PC-3 (cell line): ENCODE measurements around the gene ZNF544. TPM values are rescaled to one million over a fixed set of nuclear protein-coding genes. Genes with fewer than 3 reads are reported as not detected.

ENCODE experiments used
- ATAC-seq: fragments of 200-7000 bp; cut with Tn5 transposase; 2 replicates; pipeline ENCODE4 v1.9.1; 2020; ENCODE audit warnings: mild to moderate bottlenecking, moderate library complexity
- Bru-seq: library from RNA; stranded (reverse); fragments of 400-500 nt; gene quantifications from one replicate; lab custom pipeline; 2021; lab: Mats Ljungman, UMichigan
- BruChase-seq, 2 experiments: library from RNA; stranded (reverse); fragments of 400-500 nt; gene quantifications; one replicate each; lab custom pipeline; 2021; lab: Mats Ljungman, UMichigan
- BruUV-seq: library from RNA; stranded (reverse); fragments of 400-500 nt; replicated peaks from 2 replicates; lab custom pipeline; 2021; lab: Mats Ljungman, UMichigan
- CTCF ChIA-PET: fragments of 300-600 bp; sonication (Branson Sonifier 250); formaldehyde crosslinking; loops from one replicate; lab custom pipeline; 2022; ENCODE audit warnings: antibody characterized with exemption; lab: Charles Lee
- POLR2A ChIA-PET: fragments of 300-600 bp; sonication (Branson Sonifier 250); formaldehyde crosslinking; loops from one replicate; lab custom pipeline; 2022; ENCODE audit warnings: antibody characterized with exemption; ENCODE audit not compliant: unreplicated experiment; lab: Charles Lee
- DNase-seq: peaks from one replicate; pipeline ENCODE4 v3.0.0-alpha.2; 2015
- H2AFZ ChIP-seq: fragments of 300-600 bp; sonication (generic); 2 replicates; pipeline ENCODE4 v1.6.0; 2016; ENCODE audit warnings: antibody characterized with exemption, low read length
- H3F3A ChIP-seq: fragments of 300-600 bp; sonication (generic); one replicate; pipeline ENCODE4 v1.6.0; 2017; ENCODE audit warnings: antibody characterized with exemption, low read length, control low read depth, mild to moderate bottlenecking; ENCODE audit not compliant: unreplicated experiment
- H3K27ac ChIP-seq: fragments of 300-600 bp; sonication (generic); 2 replicates; pipeline ENCODE4 v1.5.1; 2016; ENCODE audit warnings: mild to moderate bottlenecking, low read length
- H3K27me3 ChIP-seq: fragments of 300-600 bp; sonication (generic); 2 replicates; pipeline ENCODE4 v1.6.1; 2016; ENCODE audit warnings: low read length, mixed read lengths
- H3K36me3 ChIP-seq: fragments of 300-600 bp; sonication (generic); 2 replicates; pipeline ENCODE4 v1.6.1; 2016; ENCODE audit warnings: low read depth, mixed run types, low read length, mixed read lengths
- H3K4me1 ChIP-seq: fragments of 300-600 bp; sonication (generic); 2 replicates; pipeline ENCODE4 v1.5.1; 2016; ENCODE audit warnings: low read length; ENCODE audit not compliant: insufficient read depth
- H3K4me2 ChIP-seq: fragments of 300-600 bp; sonication (generic); 2 replicates; pipeline ENCODE4 v1.6.0; 2016; ENCODE audit warnings: low read length
- H3K4me3 ChIP-seq: fragments of 300-600 bp; sonication (generic); 2 replicates; pipeline ENCODE4 v1.5.1; 2016; ENCODE audit warnings: mild to moderate bottlenecking, low read length, mixed read lengths
- H3K79me2 ChIP-seq: fragments of 300-600 bp; sonication (generic); 2 replicates; pipeline ENCODE4 v1.6.1; 2017; ENCODE audit warnings: low read length, mixed read lengths
- H3K9ac ChIP-seq: fragments of 300-600 bp; sonication (generic); 2 replicates; pipeline ENCODE4 v1.6.0; 2016; ENCODE audit warnings: mild to moderate bottlenecking, low read length
- H3K9me2 ChIP-seq: fragments of 300-600 bp; sonication (generic); replicated peaks from 2 replicates; pipeline ENCODE4 v1.6.1; 2016; ENCODE audit warnings: mixed run types, low read length, mixed read lengths
- H3K9me3 ChIP-seq: fragments of 300-600 bp; sonication (generic); 2 replicates; pipeline ENCODE4 v1.6.1; 2016; ENCODE audit warnings: low read length, mixed read lengths
- H4K20me1 ChIP-seq: fragments of 300-600 bp; sonication (generic); 2 replicates; pipeline ENCODE4 v1.6.1; 2016; ENCODE audit warnings: low read length, mixed read lengths
- EZH2 ChIP-seq: fragments of 300-600 bp; sonication (generic); IDR thresholded peaks from one replicate; pipeline ENCODE4 v1.6.1; 2017; ENCODE audit warnings: antibody characterized with exemption, mild to moderate bottlenecking, low read length; ENCODE audit not compliant: unreplicated experiment
- EZH2phosphoT487 ChIP-seq: fragments of 300-600 bp; sonication (generic); IDR thresholded peaks from 2 replicates; pipeline ENCODE4 v1.6.1; 2018; ENCODE audit warnings: mild to moderate bottlenecking, antibody characterized with exemption, low read length, borderline replicate concordance
- intact Hi-C: fragments of 100-400 bp; cut with micrococcal nuclease; formaldehyde crosslinking; loops from 2 replicates; pipeline ENCODE4 v1.9.0; 2023
- long read RNA-seq: library from polyadenylated mRNA; unstranded; transcript quantifications from one replicate; pipeline ENCODE4 v2.0.0, GENCODE V29; 2021; ENCODE audit not compliant: unreplicated experiment
- total RNA-seq: library from RNA; depleted of rRNA; stranded (reverse); fragments of >200 nt; gene quantifications from 2 replicates; pipeline ENCODE4 v1.2.3, GENCODE V29; 2014; rRNA removed
- TF ChIP-seq, protein P1 (sequence below): fragments of 300-600 bp; sonication (generic); conservative IDR thresholded peaks from 2 replicates; pipeline ENCODE4 v1.5.1; 2017; ENCODE audit warnings: antibody characterized with exemption, low read depth, mild to moderate bottlenecking, low read length

Gene ZNF544
- 73.7 and 115 TPM in 2 replicates for total RNA-seq
- Bru-seq, nascent RNA, result percentile 89 among the genes with signal in this experiment
- BruChase-seq, experiment 1, labeled RNA remaining after a 6-hour chase, result percentile 93 among the genes with signal in this experiment
- percentile 96 among the genes with signal in this experiment for BruChase-seq, experiment 2, labeled RNA remaining after a 2-hour chase
- long read RNA-seq, transcript ZNF544-213 (7 exons, 3,587 nt), result major isoform, 10 of 56 reads
- long read RNA-seq, partial matches to known transcripts, result 11 of 56 reads
- long read RNA-seq, other reads (novel, unspliced or antisense), result 32 of 56 reads

DNA sequence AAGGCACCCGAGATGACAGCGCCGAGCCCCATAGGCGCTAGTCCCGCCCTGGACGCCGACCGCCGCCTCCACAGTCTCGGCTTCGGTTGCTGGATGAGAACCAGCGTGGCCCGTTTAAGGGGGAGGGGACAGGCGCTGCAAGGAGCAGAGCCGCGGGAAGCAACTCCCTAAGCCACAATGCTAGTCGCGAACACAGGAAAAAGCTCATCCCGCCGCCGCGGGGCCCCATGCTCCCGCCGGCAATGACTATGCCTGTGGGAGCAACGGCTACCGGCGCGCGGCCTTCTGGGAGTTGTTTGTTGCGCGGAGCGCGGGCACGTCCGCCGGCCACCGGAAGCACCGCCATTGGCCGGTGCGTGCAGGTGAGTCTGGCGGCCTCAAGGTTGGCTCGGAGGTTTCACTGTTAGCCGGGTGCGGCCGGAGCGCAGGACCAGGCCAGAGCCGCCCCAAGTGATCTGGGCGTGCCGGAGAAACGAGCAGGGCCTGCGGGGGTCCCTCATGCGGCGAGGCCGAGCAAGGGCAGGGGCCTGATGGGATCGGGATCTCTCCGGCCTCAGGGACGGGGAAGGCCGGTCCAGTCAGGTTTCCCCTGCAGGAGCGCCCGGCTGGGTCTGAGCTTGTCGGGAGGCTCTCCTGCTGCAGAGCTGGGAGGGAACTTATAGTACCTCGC, at the start of gene ZNF544:
Gene ZNF544 (plus strand): TSS at position 330 of the 670 bp plus-strand sequence. CDS start 15,110 bp downstream, outside the sequence.
- Histone ChIP-seq H3F3A (no peaks in the 10 kb centered on the region), H3K9me3 (peaks cover 20% of the 10 kb centered on the region; the same call in 1 of the 2 replicates), H3K9ac (peak within 1 kb of the TSS; percentile 92), H3K4me1 (peaks cover 14% of the 10 kb centered on the region), H3K27ac (peak within 1 kb of the TSS; percentile 69), H3K36me3 (peaks cover 41% of the 10 kb centered on the region), H3K9me2 (no peaks in the 10 kb centered on the region), H3K4me3 (peak within 1 kb of the TSS; percentile 72), H3K79me2 (peaks cover 33% of the 10 kb centered on the region), H2AFZ (peak within 1 kb of the TSS; percentile 94), H3K4me2 (peak within 1 kb of the TSS; percentile 89), H3K27me3 (no peaks in the 10 kb centered on the region), H4K20me1 (no peaks in the 10 kb centered on the region)
- TF ChIP-seq EZH2 (no peak), EZH2phosphoT487 (no peak)
- TF ChIP-seq, protein P1, sequence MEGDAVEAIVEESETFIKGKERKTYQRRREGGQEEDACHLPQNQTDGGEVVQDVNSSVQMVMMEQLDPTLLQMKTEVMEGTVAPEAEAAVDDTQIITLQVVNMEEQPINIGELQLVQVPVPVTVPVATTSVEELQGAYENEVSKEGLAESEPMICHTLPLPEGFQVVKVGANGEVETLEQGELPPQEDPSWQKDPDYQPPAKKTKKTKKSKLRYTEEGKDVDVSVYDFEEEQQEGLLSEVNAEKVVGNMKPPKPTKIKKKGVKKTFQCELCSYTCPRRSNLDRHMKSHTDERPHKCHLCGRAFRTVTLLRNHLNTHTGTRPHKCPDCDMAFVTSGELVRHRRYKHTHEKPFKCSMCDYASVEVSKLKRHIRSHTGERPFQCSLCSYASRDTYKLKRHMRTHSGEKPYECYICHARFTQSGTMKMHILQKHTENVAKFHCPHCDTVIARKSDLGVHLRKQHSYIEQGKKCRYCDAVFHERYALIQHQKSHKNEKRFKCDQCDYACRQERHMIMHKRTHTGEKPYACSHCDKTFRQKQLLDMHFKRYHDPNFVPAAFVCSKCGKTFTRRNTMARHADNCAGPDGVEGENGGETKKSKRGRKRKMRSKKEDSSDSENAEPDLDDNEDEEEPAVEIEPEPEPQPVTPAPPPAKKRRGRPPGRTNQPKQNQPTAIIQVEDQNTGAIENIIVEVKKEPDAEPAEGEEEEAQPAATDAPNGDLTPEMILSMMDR, result no peak
- BruUV-seq, result no TSS peak
- DNase-seq, result peak; percentile 80
- CTCF ChIA-PET, result interaction anchor here (0.5 to 0.8 kb wide), 3 partner anchors 47 to 312 kb away, joined by 3 to 11 read pairs (median 3); partner anchors contain the start of gene ZNF417
- intact Hi-C loops, result no loop called here
- peak; percentile 92 for ATAC-seq
- POLR2A ChIA-PET, result interaction anchor here (1.0 kb wide), 1 partner anchor 134 kb away, joined by 5 read pairs; the partner anchor contains the start of gene ZNF497

DNA sequence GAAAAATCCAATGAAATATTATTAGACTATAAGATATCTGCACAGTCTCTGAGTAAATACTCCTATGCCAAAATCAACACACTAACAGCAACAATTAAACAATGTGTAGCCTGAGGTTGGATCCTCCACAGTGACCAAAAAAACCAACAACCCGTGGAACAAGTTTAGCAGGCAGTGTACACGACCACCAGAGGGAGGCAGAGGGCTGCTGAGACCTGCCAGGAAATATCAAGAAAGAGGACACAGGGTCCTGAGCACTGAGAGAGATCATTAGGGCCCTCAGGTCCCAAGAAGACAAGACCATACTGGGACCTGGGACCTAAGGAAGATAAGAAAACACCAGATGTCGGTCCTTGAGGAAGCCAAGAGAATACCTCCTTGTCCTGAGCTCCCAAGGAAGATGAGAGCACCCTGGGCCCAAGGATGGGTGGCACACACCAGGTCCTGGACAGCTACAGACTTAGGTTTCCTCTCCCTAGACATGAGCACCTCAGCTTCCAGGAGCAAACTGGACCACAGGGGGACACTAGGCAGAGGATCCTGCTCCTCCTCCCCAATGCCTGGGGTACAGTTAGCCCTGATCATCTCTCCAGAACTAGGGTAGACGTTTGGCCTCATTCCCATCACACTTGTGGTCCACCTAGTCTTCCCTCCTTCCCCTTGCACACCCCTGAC, 46.7 kb upstream of the ZNF544 start:
- DNase-seq (peak; percentile 60), ATAC-seq (no peak)
- CTCF ChIA-PET, result no interaction called here
- Histone ChIP-seq H3K4me1 (no peaks in the 10 kb centered on the region; the same call in 1 of the 2 replicates), H3K27ac (no peak overlapping the region), H2AFZ (0 out of 2 replicates have a peak overlapping the region, but pooled peaks have one; percentile 45), H3K9me3 (peaks cover 59% of the 10 kb centered on the region), H3F3A (no peaks in the 10 kb centered on the region), H3K4me3 (peak overlapping the region; percentile 76), H3K4me2 (0 out of 2 replicates have a peak overlapping the region, but pooled peaks have one; percentile 26), H3K27me3 (no peaks in the 10 kb centered on the region), H4K20me1 (no peaks in the 10 kb centered on the region), H3K36me3 (peaks cover 58% of the 10 kb centered on the region), H3K9me2 (no peaks in the 10 kb centered on the region), H3K9ac (no peak overlapping the region), H3K79me2 (peaks cover 3% of the 10 kb centered on the region; the same call in 1 of the 2 replicates)
- BruUV-seq, result TSS peak; percentile 28
- intact Hi-C loops, result loop anchor here (2.0 kb wide), 1 partner anchor 145 kb away; the partner anchor contains the start of gene ZSCAN22
- no peak for TF ChIP-seq EZH2phosphoT487
- TF ChIP-seq EZH2, result no peak
- TF ChIP-seq, protein P1, result peak; percentile 74
- POLR2A ChIA-PET, result no interaction called here
